Measurements from ENCODE around the gene RASSF4.
A peak's percentile ranks its signal among the peaks of the same experiment; 100 is the strongest.

The RASSF4 gene, protein sequence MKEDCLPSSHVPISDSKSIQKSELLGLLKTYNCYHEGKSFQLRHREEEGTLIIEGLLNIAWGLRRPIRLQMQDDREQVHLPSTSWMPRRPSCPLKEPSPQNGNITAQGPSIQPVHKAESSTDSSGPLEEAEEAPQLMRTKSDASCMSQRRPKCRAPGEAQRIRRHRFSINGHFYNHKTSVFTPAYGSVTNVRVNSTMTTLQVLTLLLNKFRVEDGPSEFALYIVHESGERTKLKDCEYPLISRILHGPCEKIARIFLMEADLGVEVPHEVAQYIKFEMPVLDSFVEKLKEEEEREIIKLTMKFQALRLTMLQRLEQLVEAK

DNA sequence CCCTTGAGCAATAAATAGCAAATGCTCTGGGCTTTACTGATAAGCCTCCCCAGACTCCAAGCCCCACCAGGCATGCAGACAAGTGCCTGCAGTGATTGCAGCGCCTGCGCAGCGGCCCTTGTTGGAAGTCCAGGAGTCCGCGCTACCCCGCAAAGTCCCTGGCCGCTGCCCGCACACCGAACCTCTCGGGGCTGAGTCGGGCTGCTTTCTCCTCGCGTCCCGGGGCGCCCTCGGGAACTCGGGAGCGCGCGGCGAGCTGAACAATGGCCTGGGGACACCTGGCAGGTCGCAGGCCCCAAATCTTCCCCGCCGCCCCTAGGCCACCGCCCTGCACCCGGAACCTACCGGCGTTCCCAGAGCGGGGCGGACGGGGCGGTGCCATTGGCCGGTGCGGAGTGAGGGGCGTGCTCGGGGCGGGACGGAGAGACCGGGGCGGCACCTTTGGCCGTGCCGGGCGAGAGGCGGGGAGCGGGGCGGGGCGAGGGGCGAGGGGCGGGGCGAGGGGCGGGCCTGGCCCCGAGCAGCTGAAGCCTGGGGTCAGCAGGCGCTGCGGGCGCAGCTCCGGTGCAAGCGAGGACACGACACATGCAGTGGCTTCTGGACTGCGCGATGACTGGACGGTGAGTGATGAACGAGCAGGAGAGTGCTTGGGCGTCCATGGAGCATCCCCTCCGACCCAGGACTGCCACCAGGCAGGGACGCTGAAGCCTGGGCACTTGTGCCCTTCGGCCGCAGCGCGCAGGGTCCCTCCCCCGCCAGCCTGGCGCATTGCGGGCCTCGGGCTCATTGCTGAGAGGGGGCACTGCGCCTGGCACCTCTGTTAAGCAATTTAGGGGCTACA, at the start of gene RASSF4:
RASSF4 (plus strand) TSS at position 556 of the 841 bp plus-strand sequence. CDS start 10,401 bp downstream, outside the sequence.
- DNase-seq = peak; percentile 93

DNA sequence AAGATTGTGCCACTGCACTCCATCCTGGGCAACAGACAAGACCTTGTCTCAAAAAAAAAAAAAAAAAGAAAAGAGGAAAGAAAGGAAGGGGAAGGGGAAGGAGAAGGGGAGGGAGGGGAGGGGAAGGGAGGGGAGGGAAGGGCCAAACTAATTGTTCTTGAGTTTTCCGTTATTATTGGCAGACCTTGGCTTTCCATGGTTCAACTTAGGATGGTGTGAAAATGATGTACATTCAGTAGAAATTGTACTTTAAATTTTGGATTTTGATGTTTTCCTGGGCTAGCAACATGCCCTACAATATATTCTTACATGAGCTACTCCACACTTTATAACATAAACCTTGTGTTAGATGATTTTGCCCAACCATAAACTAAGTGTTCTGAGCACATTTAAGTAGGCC, 49.7 kb upstream of the RASSF4 start:
- no peak for DNase-seq

DNA sequence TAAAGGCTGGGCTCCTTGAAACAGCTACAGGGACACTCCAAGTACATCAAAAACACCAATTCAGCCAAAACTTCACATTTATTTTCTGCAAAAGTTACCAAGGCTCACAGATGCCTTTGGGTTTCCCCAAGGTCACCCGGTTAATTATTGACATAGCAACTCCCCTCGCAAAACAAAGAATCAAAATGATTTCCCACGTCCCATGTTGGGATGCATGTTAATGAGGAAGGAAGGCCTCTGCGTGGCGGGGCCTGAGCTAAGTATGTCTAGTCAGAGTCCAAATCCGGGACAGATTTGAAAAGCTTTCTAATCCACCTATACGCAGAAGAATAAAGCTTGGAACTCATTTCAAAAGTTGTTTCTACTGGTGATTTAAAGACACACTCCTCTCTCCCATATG, 49.0 kb upstream of the RASSF4 start:
- DNase-seq = no peak

DNA sequence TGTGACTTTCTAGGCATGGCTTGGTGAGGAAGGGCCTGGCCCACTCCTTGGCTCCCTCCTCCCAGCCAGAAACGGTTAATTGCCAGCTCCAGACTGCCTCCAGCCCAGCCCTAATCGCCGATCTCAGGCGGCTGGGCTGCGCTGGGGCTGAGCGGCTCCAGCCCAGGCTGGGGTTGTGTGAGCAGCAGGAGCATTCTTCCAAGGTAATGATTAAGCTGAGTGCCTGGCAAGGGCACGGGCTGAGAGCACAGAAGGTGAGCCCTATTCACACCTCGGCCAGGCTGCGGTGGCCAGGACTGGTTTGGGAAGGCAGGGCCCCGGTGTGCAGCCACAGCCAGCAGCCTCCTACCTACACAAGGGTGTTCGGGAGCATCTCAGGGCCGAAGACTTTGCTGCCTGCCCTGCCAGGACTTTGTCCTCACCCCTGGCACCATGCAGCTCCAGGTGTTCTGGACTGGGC, 48.5 kb upstream of the RASSF4 start, which contains the start of gene TMEM72:
TMEM72 (plus strand) TSS at position 257 of the 460 bp plus-strand sequence; CDS start at position 433, 176 bp downstream.
- DNase-seq = no peak

DNA sequence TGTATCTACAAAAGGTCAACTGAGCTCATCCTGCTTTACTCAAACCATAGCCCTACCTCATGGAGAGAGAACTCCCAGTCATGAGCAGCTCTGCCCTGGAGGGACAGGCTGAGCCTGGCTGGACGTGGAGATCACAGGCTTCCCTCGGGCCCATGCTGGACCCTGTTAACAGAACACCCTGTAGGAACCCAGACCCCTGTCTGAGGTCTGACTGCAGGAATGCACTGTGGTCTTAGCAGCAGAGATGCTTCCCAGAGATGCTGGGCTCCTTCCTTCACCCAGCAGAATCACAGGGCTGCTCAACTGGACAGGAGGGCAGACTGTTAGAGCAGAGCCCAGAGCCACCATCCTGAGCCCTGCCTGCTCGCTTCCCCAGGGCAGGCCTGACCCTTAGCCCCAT, 47.7 kb upstream of the RASSF4 start:
- no peak for DNase-seq

DNA sequence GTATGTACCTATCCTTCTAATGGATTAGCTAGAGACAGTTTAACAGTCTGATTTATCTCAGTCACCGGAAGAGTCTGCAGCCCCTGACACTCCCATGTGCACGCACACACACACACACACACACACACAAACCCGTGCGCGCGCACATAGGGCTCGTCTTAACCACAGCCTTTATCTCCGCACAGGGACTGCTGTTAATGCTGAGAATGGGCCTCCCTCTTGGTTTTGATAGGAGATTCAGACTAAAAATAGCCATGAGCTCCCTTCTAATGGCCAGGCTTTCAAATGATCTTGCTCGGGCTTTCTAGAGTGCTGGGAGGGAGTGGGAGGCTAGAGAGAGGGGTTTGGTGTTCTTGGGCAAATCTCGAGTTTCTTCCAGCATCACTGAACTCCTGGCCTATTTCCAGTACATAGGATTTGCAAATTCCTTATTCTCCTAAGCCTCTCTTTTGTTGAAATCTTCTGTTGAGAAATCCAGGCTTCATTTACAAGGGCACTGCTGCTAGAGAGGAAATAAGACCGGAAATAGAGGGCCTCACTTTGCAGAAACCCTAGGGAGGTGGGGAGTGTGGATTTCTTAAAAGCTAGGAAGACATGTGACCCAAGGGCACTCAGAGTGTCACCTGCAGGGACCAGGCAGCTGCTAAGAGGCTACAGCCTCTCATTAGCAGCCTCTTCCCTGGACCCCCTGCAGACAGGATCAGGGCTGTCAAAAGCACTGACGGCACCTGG, 46.1 kb upstream of the RASSF4 start:
- peak; percentile 32 for DNase-seq

DNA sequence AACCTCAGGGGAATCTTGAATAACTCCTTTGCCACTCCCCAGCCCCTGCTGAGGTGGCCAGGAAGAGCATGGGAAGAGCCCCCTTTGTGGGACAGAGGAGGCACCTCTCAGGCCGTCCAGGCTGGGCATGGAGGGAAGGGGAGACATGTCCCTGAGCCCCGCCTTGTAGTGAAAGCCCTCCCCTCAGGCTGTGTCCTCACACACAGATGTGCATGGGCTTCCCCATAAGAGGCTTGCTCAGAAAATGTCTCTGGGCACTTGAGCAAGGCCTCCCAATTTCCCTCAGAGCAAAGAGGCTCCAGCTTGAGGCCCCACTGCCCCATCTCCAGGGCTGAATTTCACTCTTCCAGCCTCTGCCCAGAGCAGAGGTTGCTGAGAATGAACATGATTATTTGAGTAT, 44.7 kb upstream of the RASSF4 start:
- DNase-seq = no peak

DNA sequence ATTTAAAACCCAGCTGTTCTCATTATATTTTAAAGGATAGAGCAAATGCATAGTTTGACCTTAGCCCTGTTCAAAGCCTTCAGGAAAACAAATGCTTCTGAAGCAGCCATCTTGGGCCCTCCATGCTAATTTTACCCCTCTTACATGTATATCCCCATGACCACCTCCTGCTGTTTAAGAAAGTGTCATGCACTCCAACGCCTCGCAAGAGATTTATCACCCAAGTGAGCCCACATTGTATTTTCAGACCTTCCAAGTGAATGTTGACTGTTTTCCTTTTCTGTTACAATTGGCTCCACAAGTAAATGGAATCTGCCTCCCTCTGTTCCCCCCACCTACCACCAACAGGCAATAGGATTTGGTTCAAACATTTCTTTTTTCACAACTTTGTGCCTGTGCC, 43.2 kb upstream of the RASSF4 start:
- DNase-seq = no peak

DNA sequence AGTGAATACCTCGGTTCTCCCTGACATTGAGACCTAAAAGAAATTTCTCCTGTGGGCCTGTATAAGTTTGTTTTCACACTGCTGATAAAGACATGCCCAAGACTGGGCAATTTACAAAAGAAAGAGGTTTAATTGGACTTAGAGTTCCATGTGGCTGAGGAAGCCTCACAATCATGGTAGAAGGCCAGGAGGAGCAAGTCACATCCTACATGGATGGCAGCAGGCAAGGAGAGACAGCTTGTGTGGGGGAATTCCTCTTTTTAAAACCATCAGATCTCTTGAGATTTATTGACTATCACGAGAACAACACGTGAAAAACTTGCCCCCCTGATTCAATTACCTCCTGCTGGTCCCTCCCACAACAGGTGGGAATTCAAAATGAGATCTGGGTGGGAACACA, 41.8 kb upstream of the RASSF4 start:
- DNase-seq = no peak

DNA sequence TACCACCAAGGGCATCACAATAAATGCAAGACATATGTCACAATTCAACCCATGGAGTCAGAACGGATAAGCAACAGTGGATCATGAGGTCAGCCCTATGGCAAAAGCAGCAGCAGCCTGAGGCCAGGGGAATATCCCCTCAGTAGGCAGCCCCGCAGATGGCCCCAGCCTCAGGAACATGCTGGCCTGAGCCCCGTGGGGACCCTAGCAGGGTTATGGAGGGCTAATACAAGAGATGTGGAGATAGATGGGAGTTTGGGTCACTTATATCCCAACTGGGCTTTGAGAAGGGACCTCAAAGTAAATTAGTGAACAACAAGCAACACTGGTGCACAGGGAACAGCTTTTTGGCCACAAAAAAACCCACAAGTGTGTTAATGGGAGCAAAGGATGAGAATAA, 39.4 kb upstream of the RASSF4 start:
- no peak for DNase-seq

DNA sequence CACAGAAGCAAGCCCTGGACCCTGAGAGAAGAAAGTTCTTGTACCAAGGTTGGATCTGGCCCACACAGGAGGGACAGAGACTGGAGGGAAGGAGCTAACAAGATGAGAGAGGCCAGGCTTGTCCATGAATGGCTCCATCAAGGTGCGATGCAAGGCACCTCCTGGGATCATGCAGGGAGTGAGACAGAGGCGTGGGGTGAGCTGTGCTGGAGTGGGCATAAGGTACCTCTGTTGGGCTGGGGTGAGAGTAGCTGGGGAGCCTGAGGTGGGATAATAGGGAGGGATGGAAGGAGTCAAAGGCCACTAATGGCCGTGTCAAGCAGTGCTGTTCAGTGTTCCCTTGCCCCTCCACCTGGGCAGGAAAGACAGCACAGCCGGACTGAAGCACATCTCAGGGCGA, 38.5 kb upstream of the RASSF4 start:
- DNase-seq = no peak

DNA sequence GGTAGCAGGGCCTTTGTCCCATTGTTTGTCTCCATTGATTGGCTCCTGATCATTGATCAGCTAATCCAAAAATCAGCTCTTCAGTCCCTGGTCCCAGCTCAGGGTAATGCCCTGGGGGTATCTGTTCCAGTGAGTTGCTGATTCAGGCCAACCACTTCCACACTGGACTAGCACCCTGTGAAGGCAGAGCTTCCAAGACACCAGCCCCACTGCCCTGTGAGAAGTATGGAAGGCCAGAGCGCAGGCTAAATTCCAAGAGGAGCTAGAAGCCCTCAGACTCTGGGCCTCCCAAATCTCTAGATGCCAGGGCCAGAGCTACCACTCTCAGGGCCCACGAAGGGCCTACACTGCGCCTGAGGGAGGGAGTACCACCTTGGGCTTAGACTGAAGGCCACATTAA, 38.1 kb upstream of the RASSF4 start:
- DNase-seq = no peak

DNA sequence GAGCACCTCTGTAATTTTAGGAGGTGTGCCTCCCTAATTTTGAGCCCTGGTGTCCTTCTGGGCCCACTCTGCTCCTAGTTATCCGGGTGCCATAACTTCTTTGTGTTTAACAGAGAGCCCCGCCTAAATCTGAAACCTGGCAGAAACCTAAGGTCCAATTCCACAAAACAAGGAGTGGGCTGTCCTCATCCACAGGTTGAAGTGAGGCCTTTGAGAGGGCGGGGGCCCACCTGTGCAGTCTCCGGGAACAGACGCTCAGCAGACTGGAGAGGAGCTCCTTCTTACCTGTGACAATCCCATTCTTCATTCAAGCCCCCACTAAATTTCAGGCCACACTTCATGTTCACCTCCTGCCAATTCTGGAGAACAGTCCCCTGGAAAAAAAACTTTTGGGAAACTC, 37.6 kb upstream of the RASSF4 start:
- no peak for DNase-seq

DNA sequence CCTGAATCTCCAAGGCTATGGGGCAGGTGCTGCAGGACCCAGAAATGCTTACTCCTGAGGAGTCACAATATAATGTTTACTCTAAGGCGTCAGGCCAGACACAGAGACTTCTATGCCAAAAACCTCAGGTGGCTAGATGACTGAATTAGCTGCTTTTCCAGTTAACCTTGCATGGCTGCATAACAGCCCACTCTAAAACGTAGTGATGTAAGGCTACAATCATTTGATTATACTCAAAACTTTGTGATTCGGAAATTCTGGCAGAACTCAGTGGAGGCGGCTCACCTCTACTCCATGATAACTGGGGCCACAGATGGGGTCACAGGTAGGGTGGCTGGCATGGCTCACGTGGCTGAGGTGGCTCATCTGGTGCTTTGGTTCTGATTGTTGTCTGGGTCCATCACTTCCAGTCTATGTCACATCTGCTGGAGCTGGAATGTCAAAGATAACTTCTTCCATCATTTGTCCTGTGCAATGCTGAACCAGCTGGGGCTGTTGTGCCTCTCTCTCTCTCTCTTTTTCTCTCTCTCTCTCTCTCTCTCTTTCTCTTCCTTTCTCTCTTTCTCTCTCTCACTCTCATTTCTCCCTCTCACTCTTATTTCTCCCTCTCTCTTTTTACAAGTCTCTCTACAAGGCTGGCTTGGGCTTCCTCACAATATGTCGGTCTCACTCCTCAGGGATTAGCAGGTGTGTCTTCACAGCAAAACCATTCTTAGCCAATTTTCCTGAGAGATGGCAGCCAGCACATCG, 36.6 kb upstream of the RASSF4 start:
- DNase-seq = no peak

DNA sequence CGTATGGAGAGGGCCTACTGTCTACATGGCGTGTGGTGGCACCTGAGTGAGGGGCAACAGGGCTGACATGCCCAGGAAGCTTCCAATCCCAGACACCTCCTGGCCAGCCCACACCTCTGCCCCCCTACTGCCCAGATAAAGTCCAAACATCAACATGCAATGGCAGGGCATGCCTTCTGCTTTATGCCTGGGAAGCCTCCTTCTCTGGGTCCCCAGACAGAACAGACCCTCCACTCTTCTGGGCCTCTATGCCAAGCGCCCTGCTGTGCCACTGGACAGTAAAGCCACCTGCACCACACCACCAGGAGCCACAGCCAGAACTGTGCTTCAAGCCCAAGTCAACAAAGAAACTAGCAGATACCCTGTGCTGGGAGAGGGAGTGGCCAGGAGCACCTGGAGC, 36.0 kb upstream of the RASSF4 start:
- no peak for DNase-seq

DNA sequence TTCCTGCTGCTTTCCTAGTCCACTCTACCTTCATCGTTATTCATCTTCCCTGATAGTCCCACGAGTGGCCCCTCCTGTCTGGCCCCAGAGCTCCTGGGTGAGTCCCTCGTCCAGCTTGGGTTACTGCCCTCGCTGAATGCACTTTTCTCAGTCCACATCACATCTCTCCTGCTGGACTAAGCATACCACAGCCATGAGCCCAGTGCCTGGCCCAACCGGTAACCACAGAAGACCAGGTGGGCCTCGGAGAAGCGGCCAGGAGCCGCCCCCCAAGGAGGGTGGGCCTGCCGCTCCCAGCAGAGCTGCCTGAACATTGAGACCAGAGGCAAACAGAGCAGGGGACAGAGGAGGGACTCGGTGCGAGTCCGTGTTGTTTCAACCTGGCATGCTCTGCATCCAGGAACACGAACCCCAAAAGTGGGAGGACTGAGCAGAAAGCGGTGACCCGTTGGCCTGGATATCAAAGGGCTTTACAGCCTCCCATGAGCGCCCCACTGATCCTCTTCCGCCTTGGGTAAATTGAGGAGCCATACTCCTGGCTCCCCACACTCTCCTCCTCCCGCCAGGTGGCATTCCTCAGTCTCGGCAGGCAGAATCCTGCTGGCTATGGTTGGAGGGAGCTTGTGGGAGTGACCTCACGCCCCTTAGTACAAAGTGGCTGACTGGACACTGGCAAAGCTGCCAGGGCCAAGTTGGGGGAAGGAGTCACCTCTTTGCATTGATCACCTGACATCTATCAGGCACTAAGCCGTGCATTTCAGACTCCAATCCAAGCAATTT, 35.2 kb upstream of the RASSF4 start:
- no peak for DNase-seq

DNA sequence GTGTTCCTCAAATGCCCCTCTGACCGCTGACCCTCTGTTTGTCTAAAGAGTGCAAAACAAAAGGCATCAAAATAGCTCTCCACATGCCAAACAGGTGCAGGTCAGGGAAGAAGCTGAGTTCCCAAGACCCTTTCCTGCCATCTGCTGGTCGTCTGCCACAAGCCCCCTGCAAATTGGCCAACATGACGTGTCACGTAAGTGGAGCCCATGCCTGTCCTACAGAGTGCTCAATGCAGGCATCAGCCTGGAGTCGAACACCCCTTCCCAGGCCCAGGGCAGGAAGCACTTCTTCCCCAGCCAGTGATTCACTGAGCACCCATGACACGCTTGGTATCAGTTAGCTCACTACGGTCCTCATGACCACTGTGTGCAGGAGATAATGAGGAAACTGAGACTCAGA, 34.4 kb upstream of the RASSF4 start:
- peak; percentile 8 for DNase-seq

DNA sequence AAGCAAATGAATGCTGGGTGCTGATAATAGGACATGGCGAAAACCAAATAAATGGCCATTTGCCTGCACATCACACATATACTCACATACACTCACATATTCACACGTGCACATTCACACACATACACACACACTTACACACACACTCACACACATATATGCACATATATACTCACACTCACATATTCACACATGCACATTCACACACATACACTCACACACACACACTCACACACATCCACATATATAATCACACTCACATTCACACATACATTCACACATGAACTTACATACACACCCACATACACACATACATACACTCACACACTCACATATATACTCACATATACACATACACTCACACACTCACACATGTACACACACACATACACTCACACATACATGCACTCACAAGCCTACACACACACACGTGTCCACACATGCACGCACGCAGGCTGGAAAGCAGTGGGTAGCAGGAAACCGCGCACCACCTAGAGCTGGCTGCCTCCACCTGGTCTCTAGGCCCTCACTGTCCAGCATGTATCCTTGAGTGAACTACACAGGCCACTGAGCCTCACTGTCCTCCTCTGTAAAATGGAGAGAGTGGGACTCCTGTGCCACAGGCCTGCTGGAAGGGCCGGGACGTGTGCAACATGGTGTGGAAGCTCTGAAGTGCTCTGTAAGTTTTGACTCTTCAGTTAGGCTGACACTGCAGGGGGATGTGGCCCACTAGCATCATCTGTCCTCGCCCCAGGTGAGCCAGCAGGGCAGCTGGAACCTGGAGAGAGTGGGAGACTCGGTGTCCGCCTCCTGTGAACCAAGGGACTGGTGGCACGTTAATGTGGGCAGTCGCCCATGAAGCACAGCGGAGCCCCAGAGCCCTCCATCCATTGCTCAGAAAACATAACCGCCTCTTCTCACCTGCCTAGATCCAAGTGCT, 33.5 kb upstream of the RASSF4 start:
- no peak for DNase-seq

DNA sequence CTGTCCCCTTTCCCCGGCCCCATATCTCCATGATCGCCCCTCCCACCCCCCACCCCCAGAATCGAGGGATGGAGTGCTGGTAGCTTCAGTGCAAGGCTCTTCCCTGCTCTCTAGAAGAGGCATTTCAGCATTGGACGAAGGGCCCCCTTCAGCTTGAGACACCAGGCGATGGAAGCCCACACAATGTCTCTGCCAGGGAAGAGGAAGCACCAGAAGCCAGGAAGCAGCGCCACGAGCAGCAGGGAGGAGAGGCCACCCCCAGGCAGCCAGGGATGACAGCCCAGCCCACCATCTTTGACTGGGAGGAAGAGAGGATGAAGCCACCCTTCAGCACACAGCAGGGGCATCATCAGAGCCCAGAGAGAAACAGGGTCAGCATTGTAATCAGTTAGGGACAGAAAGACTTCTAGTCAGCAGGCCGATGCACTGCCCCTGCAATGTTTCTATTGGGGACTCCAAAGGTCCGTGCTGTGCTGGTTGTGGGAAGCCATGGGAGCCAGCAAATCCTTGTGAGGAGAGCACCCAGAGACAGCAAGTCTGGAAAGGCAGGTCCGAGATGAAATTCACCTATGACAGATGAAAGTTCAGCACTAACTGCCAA, 32.8 kb upstream of the RASSF4 start:
- DNase-seq = no peak

DNA sequence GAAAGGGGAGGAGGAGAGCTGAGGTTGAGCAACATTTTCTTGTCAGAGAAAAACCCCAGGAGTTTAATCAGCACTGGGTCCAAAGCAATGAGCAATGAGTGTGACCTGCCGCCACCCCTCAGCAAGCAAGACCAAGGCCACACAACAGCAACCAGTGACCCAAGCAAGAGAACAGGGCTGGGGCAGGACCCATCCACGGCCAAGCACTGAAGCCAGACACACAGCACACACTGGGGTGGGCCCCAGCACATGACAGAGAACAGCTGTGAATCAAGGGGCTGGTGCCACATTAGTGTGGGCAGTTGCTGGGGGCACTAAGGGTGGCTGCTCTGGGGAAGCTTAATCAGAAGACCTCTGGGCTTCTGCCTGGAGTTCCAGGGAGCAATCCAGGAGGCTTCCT, 32.2 kb upstream of the RASSF4 start:
- DNase-seq = no peak

Data from activated CD4-positive, alpha-beta T cell treated with anti-CD3 and anti-CD28 coated beads for 48 hours (primary cell).